Loucy (cell line): ENCODE data around the gene WDR87.

ENCODE experiments used
- H2AFZ ChIP-seq: fragments of 200-600 bp; sonication (generic); 2 replicates; pipeline ENCODE4 v1.6.0; 2016; ENCODE audit warnings: antibody characterized with exemption, mild to moderate bottlenecking, low read length, moderate library complexity
- H3F3A ChIP-seq: fragments of 200-600 bp; 2 replicates; pipeline ENCODE4 v1.6.0; 2016; ENCODE audit warnings: antibody characterized with exemption, low read depth, mild to moderate bottlenecking
- H3K27me3 ChIP-seq: fragments of 200-600 bp; sonication (generic); 2 replicates; pipeline ENCODE4 v1.6.1; 2014; ENCODE audit warnings: low read length, mild to moderate bottlenecking; ENCODE audit not compliant: insufficient read depth, poor library complexity, severe bottlenecking
- H3K36me3 ChIP-seq: fragments of 200-600 bp; sonication (generic); 2 replicates; pipeline ENCODE4 v1.6.1; 2016; ENCODE audit warnings: low read length; ENCODE audit not compliant: insufficient read depth
- H3K4me1 ChIP-seq: fragments of 200-600 bp; sonication (generic); 2 replicates; pipeline ENCODE4 v1.5.1; 2014; ENCODE audit warnings: low read length, mild to moderate bottlenecking; ENCODE audit not compliant: insufficient read depth, poor library complexity, severe bottlenecking
- H3K4me2 ChIP-seq: fragments of 200-600 bp; sonication (generic); 2 replicates; pipeline ENCODE4 v1.6.0; 2014; ENCODE audit warnings: antibody characterized with exemption, low read length, low read depth, mild to moderate bottlenecking; ENCODE audit not compliant: poor library complexity, severe bottlenecking
- H3K4me3 ChIP-seq: fragments of 200-600 bp; sonication (generic); 2 replicates; pipeline ENCODE4 v1.5.1; 2014; ENCODE audit warnings: low read length, mild to moderate bottlenecking, mixed read lengths; ENCODE audit not compliant: poor library complexity, severe bottlenecking
- H3K79me2 ChIP-seq: fragments of 200-600 bp; sonication (generic); 2 replicates; pipeline ENCODE4 v1.6.1; 2014; ENCODE audit warnings: low read length; ENCODE audit not compliant: insufficient read depth
- H3K9ac ChIP-seq: fragments of 200-600 bp; sonication (generic); 2 replicates; pipeline ENCODE4 v1.6.0; 2014; ENCODE audit warnings: mild to moderate bottlenecking, low read depth, low read length, moderate library complexity; ENCODE audit not compliant: poor library complexity, severe bottlenecking
- H3K9me2 ChIP-seq: fragments of 200-600 bp; sonication (generic); replicated peaks from 2 replicates; pipeline ENCODE4 v1.6.1; 2016; ENCODE audit warnings: low read depth, low read length, mixed read lengths
- H3K9me3 ChIP-seq: fragments of 200-600 bp; sonication (generic); 2 replicates; pipeline ENCODE4 v1.6.1; 2014; ENCODE audit warnings: mild to moderate bottlenecking, antibody characterized with exemption, low read length, low read depth; ENCODE audit not compliant: insufficient read depth
- H4K20me1 ChIP-seq: fragments of 200-600 bp; sonication (generic); 2 replicates; pipeline ENCODE4 v1.6.0; 2014; ENCODE audit warnings: antibody characterized with exemption, low read length, mild to moderate bottlenecking; ENCODE audit not compliant: insufficient read depth, poor library complexity, severe bottlenecking
- EZH2phosphoT487 ChIP-seq: fragments of 200-600 bp; IDR thresholded peaks from 2 replicates; pipeline ENCODE4 v1.6.1; 2018; ENCODE audit warnings: antibody characterized with exemption, mild to moderate bottlenecking, moderate library complexity, borderline replicate concordance
- TF ChIP-seq, protein P1 (sequence below): fragments of 200-600 bp; sonication (generic); conservative IDR thresholded peaks from 2 replicates; pipeline ENCODE4 v1.5.1; 2014; ENCODE audit warnings: mild to moderate bottlenecking, antibody characterized with exemption, low read length

The WDR87 gene

GRCh38 chr19:37931881-37932655, 25.7 kb upstream of the WDR87 start:
- no peak overlapping the region for H3K4me3 ChIP-seq
- no peaks in the 10 kb centered on the region for H3K36me3 ChIP-seq
- H3K27me3 ChIP-seq = no peaks in the 10 kb centered on the region
- H3K9me3 ChIP-seq = no peaks in the 10 kb centered on the region; the same call in 1 of the 2 replicates
- H4K20me1 ChIP-seq = peaks cover 3% of the 10 kb centered on the region
- no peak overlapping the region for H3K9ac ChIP-seq
- peaks cover 18% of the 10 kb centered on the region; the same call in 1 of the 2 replicates for H3K79me2 ChIP-seq
- no peaks in the 10 kb centered on the region for H3K9me2 ChIP-seq
- H3F3A ChIP-seq = no peaks in the 10 kb centered on the region
- no peak overlapping the region for H3K4me2 ChIP-seq
- H2AFZ ChIP-seq = no peak overlapping the region
- TF ChIP-seq EZH2phosphoT487 = no peak
- TF ChIP-seq, protein P1, sequence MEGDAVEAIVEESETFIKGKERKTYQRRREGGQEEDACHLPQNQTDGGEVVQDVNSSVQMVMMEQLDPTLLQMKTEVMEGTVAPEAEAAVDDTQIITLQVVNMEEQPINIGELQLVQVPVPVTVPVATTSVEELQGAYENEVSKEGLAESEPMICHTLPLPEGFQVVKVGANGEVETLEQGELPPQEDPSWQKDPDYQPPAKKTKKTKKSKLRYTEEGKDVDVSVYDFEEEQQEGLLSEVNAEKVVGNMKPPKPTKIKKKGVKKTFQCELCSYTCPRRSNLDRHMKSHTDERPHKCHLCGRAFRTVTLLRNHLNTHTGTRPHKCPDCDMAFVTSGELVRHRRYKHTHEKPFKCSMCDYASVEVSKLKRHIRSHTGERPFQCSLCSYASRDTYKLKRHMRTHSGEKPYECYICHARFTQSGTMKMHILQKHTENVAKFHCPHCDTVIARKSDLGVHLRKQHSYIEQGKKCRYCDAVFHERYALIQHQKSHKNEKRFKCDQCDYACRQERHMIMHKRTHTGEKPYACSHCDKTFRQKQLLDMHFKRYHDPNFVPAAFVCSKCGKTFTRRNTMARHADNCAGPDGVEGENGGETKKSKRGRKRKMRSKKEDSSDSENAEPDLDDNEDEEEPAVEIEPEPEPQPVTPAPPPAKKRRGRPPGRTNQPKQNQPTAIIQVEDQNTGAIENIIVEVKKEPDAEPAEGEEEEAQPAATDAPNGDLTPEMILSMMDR = no peak
- H3K4me1 ChIP-seq = peaks cover 18% of the 10 kb centered on the region

GRCh38 chr19:37930416-37930815, 24.0 kb upstream of the WDR87 start:
- Histone ChIP-seq H4K20me1 (peaks cover 3% of the 10 kb centered on the region), H3K79me2 (peaks cover 21% of the 10 kb centered on the region; the same call in 1 of the 2 replicates), H3K9ac (no peak overlapping the region), H3K4me1 (peaks cover 18% of the 10 kb centered on the region), H3K4me3 (no peak overlapping the region), H3F3A (no peaks in the 10 kb centered on the region), H3K9me3 (no peaks in the 10 kb centered on the region; the same call in 1 of the 2 replicates), H3K9me2 (no peaks in the 10 kb centered on the region), H3K27me3 (no peaks in the 10 kb centered on the region), H3K4me2 (no peak overlapping the region), H2AFZ (no peak overlapping the region), H3K36me3 (no peaks in the 10 kb centered on the region)
- TF ChIP-seq EZH2phosphoT487 = no peak
- TF ChIP-seq, protein P1 = no peak

GRCh38 chr19:37929355-37929923, 23.0 kb upstream of the WDR87 start:
- H4K20me1 ChIP-seq = peaks cover 3% of the 10 kb centered on the region
- H3K9ac ChIP-seq = no peak overlapping the region
- no peaks in the 10 kb centered on the region for H3K9me3 ChIP-seq
- H3K9me2 ChIP-seq = no peaks in the 10 kb centered on the region
- no peak overlapping the region for H3K4me3 ChIP-seq
- H2AFZ ChIP-seq = no peak overlapping the region
- H3K27me3 ChIP-seq = no peaks in the 10 kb centered on the region
- H3K4me2 ChIP-seq = no peak overlapping the region
- TF ChIP-seq EZH2phosphoT487 = no peak
- TF ChIP-seq, protein P1 = no peak
- no peaks in the 10 kb centered on the region for H3K36me3 ChIP-seq
- H3K4me1 ChIP-seq = peaks cover 18% of the 10 kb centered on the region
- no peaks in the 10 kb centered on the region for H3F3A ChIP-seq
- H3K79me2 ChIP-seq = peaks cover 22% of the 10 kb centered on the region; the same call in 1 of the 2 replicates
